ENCODE measurements around the gene SDSL. TPM values are rescaled to one million over a fixed set of nuclear protein-coding genes. Genes with fewer than 3 reads are reported as not detected.

SDSL gene
- total RNA-seq, 1 experiment from 2014 or later, result 0.46 TPM

GRCh38 chr12:113443030-113443539, 20.9 kb downstream of the SDSL start:
- peaks cover 39% of the 10 kb centered on the region for H3K27me3 Mint-ChIP-seq (ENCODE audit: low read depth)
- no peak overlapping the region for H2BK5ac ChIP-seq (ENCODE audit: insufficient read length, low read length)
- H3K56ac ChIP-seq (ENCODE audit: insufficient read length, low read depth, low read length), result no peak overlapping the region
- H3K18ac ChIP-seq (ENCODE audit: insufficient read length, low read depth, low read length), result no peak overlapping the region
- H3K36me3 Mint-ChIP-seq (ENCODE audit: insufficient read depth in 1 of 3, low read depth in 3 of 3), result no peaks in the 10 kb centered on the region; a peak in 2 of 7 replicates
- H3K4ac ChIP-seq (ENCODE audit: low read depth, low read length), result no peak overlapping the region
- H2BK15ac ChIP-seq (ENCODE audit: low read depth, low read length), result no peak overlapping the region
- no peak overlapping the region for H3K27ac Mint-ChIP-seq
- no peak overlapping the region for H2AK5ac ChIP-seq (ENCODE audit: insufficient read length, low read length)
- no peak overlapping the region for H3T11ph ChIP-seq (ENCODE audit: low read length)
- H3K14ac ChIP-seq (ENCODE audit: insufficient read depth, low read length), result no peak overlapping the region
- no peak overlapping the region for H3K4me3 Mint-ChIP-seq
- no peaks in the 10 kb centered on the region; a peak in 2 of 5 replicates for H3K9me3 Mint-ChIP-seq
- no peaks in the 10 kb centered on the region for H4K20me1 ChIP-seq (ENCODE audit: control insufficient read depth, insufficient read depth, insufficient read length)
- no peak overlapping the region for H2BK120ac ChIP-seq (ENCODE audit: low read depth, low read length, poor library complexity, severe bottlenecking)
- peaks cover 3 to 6% of the 10 kb centered on the region in 2 experiments; a peak in 2 of 4 replicates for H3K4me1 Mint-ChIP-seq
- no peak overlapping the region for H3K27ac ChIP-seq (ENCODE audit: insufficient read length, low read depth, low read length)
- no peaks in the 10 kb centered on the region for H3K4me1 ChIP-seq (ENCODE audit: insufficient read depth, low read length)
- no peak overlapping the region for H3K9ac ChIP-seq (ENCODE audit: extremely low read depth, insufficient read length, low read length)
- no peak overlapping the region for H2BK20ac ChIP-seq (ENCODE audit: low read depth, low read length, poor library complexity, severe bottlenecking)
- no peak for DNase-seq
- no peak overlapping the region for H2AFZ ChIP-seq (ENCODE audit: low read length)
- H3K4me2 ChIP-seq (ENCODE audit: insufficient read depth, insufficient read length, low read length), result no peak overlapping the region
- H3K79me1 ChIP-seq (ENCODE audit: insufficient read depth, low read depth, low read length, poor library complexity, severe bottlenecking), result no peaks in the 10 kb centered on the region
- H4K91ac ChIP-seq (ENCODE audit: insufficient read length, low read depth, low read length), result no peak overlapping the region
- no peaks in the 10 kb centered on the region for H3K23me2 ChIP-seq (ENCODE audit: insufficient read length, low read depth, low read length, poor library complexity, severe bottlenecking)
- no peaks in the 10 kb centered on the region for H3K9me3 ChIP-seq (ENCODE audit: control insufficient read depth, low read depth, low read length)
- WGBS (ENCODE audit: extremely low coverage, insufficient read length, low lambda C conversion rate), result no CpG with 5 or more reads among the region's 6 CpGs
- no peak overlapping the region for H3K23ac ChIP-seq (ENCODE audit: insufficient read length, low read depth, low read length)
- no peak overlapping the region for H2BK12ac ChIP-seq (ENCODE audit: insufficient read length, low read depth, low read length)
- no peaks in the 10 kb centered on the region for H3K27me3 ChIP-seq (ENCODE audit: insufficient read depth, low read length)
- no peak overlapping the region for H4K8ac ChIP-seq (replicated peaks; ENCODE audit: insufficient read length, low read depth, low read length)
- no peaks in the 10 kb centered on the region for H3K79me2 ChIP-seq (ENCODE audit: insufficient read depth, low read length)
- TF ChIP-seq CTCF (conservative IDR thresholded peaks at IDR 0.05), result no peak
- H4K5ac ChIP-seq (ENCODE audit: insufficient read length, low read depth, low read length), result no peak overlapping the region
